Cerebellar cortex (tissue), 1 donor: ENCODE measurements around the gene LARP1.
"Not testable (repeated sequence)": the region's sequence is repeated elsewhere in the genome, so short reads cannot be mapped to it uniquely, and the experiment has no call there.

Source experiments
- DNase-seq: peaks from one replicate; pipeline ENCODE4 v3.0.0-alpha.2; 2015; ENCODE audit warnings: low spot score

LARP1 gene

GRCh38 chr5:154735362-154735761 is 19.8 kb upstream of the LARP1 start:
- not testable (repeated sequence) for DNase-seq

- DNase-seq, result not testable (repeated sequence)
Observed at GRCh38 chr5:154736372-154736771, 18.8 kb upstream of the LARP1 start.

GRCh38 chr5:154737667-154738320 is 17.4 kb upstream of the LARP1 start:
- no peak for DNase-seq

GRCh38 chr5:154740483-154740882 is 14.7 kb upstream of the LARP1 start:
- DNase-seq, result no peak

GRCh38 chr5:154740957-154741356 is 14.2 kb upstream of the LARP1 start:
- DNase-seq, result no peak

GRCh38 chr5:154741415-154741814 is 13.8 kb upstream of the LARP1 start:
- no peak for DNase-seq

- no peak for DNase-seq
Observed at GRCh38 chr5:154743812-154744211, 11.4 kb upstream of the LARP1 start.

- no peak for DNase-seq
Observed at GRCh38 chr5:154745349-154745748, 9.8 kb upstream of the LARP1 start.

GRCh38 chr5:154749491-154749890 is 5.7 kb upstream of the LARP1 start:
- DNase-seq, result no peak

- not testable (repeated sequence) for DNase-seq
Observed at GRCh38 chr5:154750641-154751040, 4.5 kb upstream of the LARP1 start.

- DNase-seq, result no peak
Observed at GRCh38 chr5:154751854-154752253, 3.3 kb upstream of the LARP1 start.

GRCh38 chr5:154753792-154754191 is 1.4 kb upstream of the LARP1 start:
- peak; percentile 69 for DNase-seq

GRCh38 chr5:154754460-154755360 is 467 bp upstream of the LARP1 start:
- DNase-seq, result peak; percentile 99

- DNase-seq, result no peak
Observed at GRCh38 chr5:154756009-154756867, 1.1 kb downstream of the LARP1 start.

GRCh38 chr5:154756868-154757813 is 2.0 kb downstream of the LARP1 start:
- DNase-seq, result peak; percentile 58

GRCh38 chr5:154757814-154758406 is 2.7 kb downstream of the LARP1 start:
- DNase-seq, result no peak

- no peak for DNase-seq
Observed at GRCh38 chr5:154758493-154758892, 3.3 kb downstream of the LARP1 start.

GRCh38 chr5:154758977-154759376 is 3.8 kb downstream of the LARP1 start:
- DNase-seq, result no peak

- not testable (repeated sequence) for DNase-seq
Observed at GRCh38 chr5:154759868-154760267, 4.7 kb downstream of the LARP1 start.

GRCh38 chr5:154761046-154761736 is 6.0 kb downstream of the LARP1 start:
- DNase-seq, result no peak
